Psoas muscle (tissue), 8 donors: Measurements from ENCODE around the gene AK4. TPM values are rescaled to one million over a fixed set of nuclear protein-coding genes. Genes with fewer than 3 reads are reported as not detected.

Experiments
- ATAC-seq, 4 donors: fragments of 200-7000 bp; cut with Tn5 transposase; one replicate each; pipeline ENCODE4 v1.9.1; 2020; ENCODE audit warnings: moderate library complexity in 3 of 4, mild to moderate bottlenecking in 2 of 4
- DNase-seq, 2 donors: peaks; one replicate each; pipeline ENCODE4 v3.0.0-alpha.2; 2020
- H3K27ac ChIP-seq: fragments of 200-600 bp; one replicate; pipeline ENCODE4 v1.8.0; 2022
- H3K27me3 ChIP-seq, 3 donors: fragments of 200-600 bp in 1 of 3; one replicate each; pipeline versions ENCODE4 v1.6.1 to v1.8.0; 2013 to 2022; ENCODE audit warnings: low read length in 2 of 3, mild to moderate bottlenecking in 2 of 3, moderate library complexity in 1 of 3; ENCODE audit not compliant: insufficient read depth in 3 of 3
- H3K36me3 ChIP-seq, 2 donors: fragments of 200-600 bp in 1 of 2; one replicate each; pipeline versions ENCODE4 v1.6.1 to v1.8.0; 2013 to 2022; ENCODE audit warnings: low read depth in 1 of 2, mild to moderate bottlenecking in 1 of 2, moderate library complexity in 1 of 2; ENCODE audit not compliant: insufficient read depth in 1 of 2
- H3K4me1 ChIP-seq: fragments of 200-600 bp; one replicate; pipeline ENCODE4 v1.8.0; 2022
- H3K4me3 ChIP-seq: fragments of 200-600 bp; one replicate; pipeline ENCODE4 v1.8.0; 2022; ENCODE audit warnings: mild to moderate bottlenecking
- H3K9me3 ChIP-seq: fragments of 200-600 bp; one replicate; pipeline ENCODE4 v1.8.0; 2022
- WGBS, 3 donors: extraction: QIAGEN DNeasy Blood & Tissue Kit; methylation state at CpG; one replicate each; pipeline versions ENCODE4 v1.1.6 to v1.1.7; 2013; 5-methylcytosine and 5-hydroxymethylcytosine counted together
- intact Hi-C, 2 donors: fragments of 100-400 bp; cut with DNase I; formaldehyde crosslinking; loops; one replicate each; pipeline versions ENCODE4 v1.11.0 to v1.14.2; 2022
- polyA plus RNA-seq, 3 donors: library from polyadenylated mRNA; stranded (reverse); fragments of 200-250 nt; gene quantifications; one replicate each; pipeline ENCODE4 v1.2.3, GENCODE V29; 2013
- total RNA-seq, 4 donors: library from RNA; stranded (reverse); fragmentation: NEBNext Ultra II Directional in 2 of 4; extraction: Animal tissue kit (Norgen Biotek cat#: 25700) in 2 of 4; gene quantifications; one replicate each; pipeline versions ENCODE4 v1.2.1 to v1.2.4, GENCODE V29; 2021 to 2023
- TF ChIP-seq, protein P1 (sequence below): fragments of 200-600 bp; IDR thresholded peaks from one replicate; pipeline ENCODE4 v1.8.0; 2022; ENCODE audit warnings: antibody characterized with exemption
- donor health status: healthy with polysubstance abuse.
- donor health status: DM: no; HTN: no; CAD: no; lungs with moderate emphysema.
- donor health status: Bipolar disorder and iron deficiency.
- donor health status: healthy.
- donor health status: DM: yes; HTN: yes; CAD: no.
- donor health status: DM: no; HTN: no; CAD: no.
- donor health status: DM: no; HTN: no; CAD: no.
- donor health status: DM: yes; HTN: yes; CAD: no.

The AK4 gene
- total and polyA plus RNA-seq, 7 donors = 0.37 to 29.0 (median 1.4) TPM

DNA sequence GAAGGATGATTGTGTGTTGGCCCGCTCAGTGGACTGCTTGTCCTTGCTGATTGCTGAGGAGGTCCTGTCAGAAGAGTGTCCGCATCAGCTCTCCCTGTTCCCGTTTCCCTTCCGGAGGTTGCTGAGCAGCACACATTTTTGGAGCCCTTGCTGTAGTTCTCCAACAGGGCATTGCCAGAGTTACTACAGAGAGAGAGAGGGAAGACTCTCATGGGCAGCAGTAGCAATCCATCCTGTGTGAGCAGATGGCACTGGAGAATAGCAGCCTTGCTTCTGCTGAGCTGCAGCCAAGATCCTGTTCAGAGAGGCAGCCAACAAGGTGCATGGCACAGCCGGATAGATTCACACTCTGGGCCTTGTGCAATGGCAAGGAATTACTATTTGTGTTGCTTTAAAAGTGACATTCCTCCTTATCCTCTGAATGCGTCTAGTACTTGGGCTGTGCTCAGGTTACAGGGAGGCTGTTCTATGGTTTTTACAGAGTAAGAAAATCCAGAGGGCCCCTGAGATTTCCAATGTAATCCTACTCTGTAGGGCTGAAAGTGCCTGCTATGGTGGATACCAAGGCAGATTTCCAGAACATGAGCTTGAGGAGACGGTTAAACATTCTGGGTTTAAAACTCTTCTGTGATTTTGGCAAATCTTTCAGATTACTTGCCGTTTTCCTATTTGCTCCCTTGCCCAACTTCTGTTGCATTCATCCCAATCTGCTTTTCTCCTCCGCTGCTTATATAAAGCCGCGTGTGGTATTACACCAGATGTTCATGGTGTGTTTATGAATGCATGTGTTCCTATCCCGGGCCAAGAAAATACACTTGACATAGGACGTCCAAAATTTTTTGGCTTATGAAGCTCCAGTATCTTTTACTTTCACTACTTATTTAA is 27.4 kb downstream of the AK4 start:
- Histone ChIP-seq H3K4me1 (peaks cover 30% of the 10 kb centered on the region), H3K4me3 (no peak overlapping the region), H3K36me3 (no peaks in the 10 kb centered on the region), H3K27ac (peak overlapping the region; percentile 9), H3K9me3 (no peaks in the 10 kb centered on the region), H3K27me3 (no peaks in the 10 kb centered on the region)
- peak; percentile 17 to 73 (median 46) for ATAC-seq
- intact Hi-C loops = no loop called here
- whole genome bisulfite sequencing, 3 donors = 26 to 28% (median 28%) methylated on average over 13 of the region's 13 CpGs
- DNase-seq = no peak
- TF ChIP-seq, protein P1, sequence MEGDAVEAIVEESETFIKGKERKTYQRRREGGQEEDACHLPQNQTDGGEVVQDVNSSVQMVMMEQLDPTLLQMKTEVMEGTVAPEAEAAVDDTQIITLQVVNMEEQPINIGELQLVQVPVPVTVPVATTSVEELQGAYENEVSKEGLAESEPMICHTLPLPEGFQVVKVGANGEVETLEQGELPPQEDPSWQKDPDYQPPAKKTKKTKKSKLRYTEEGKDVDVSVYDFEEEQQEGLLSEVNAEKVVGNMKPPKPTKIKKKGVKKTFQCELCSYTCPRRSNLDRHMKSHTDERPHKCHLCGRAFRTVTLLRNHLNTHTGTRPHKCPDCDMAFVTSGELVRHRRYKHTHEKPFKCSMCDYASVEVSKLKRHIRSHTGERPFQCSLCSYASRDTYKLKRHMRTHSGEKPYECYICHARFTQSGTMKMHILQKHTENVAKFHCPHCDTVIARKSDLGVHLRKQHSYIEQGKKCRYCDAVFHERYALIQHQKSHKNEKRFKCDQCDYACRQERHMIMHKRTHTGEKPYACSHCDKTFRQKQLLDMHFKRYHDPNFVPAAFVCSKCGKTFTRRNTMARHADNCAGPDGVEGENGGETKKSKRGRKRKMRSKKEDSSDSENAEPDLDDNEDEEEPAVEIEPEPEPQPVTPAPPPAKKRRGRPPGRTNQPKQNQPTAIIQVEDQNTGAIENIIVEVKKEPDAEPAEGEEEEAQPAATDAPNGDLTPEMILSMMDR = no peak

DNA sequence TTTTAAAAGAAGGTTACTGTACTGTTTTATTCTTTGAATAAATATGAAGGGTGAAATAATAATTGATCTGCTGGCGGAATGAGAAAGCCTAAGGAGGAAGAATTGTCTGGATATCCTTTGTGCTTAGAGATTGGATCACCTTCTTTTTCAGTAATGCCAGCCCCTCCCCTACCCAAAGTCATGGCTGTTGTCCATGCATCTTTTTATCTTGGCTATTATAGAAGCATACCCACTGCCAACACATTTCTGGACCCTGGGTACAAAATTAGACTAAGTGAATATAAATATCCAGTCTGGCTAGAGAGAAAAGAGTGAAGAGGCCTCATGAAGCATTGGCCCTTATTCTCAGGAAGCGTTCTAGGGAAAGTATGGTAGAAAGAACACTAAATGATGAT is 28.1 kb downstream of the AK4 start:
- H3K36me3 ChIP-seq = no peaks in the 10 kb centered on the region
- WGBS, 3 donors = 47 to 60% (median 53%) methylated on average over 2 of the region's 2 CpGs
- no peak overlapping the region for H3K4me3 ChIP-seq
- ATAC-seq = no peak
- H3K9me3 ChIP-seq = no peaks in the 10 kb centered on the region
- H3K27me3 ChIP-seq = no peaks in the 10 kb centered on the region
- no peak overlapping the region for H3K27ac ChIP-seq
- intact Hi-C loops = no loop called here
- H3K4me1 ChIP-seq = peaks cover 24% of the 10 kb centered on the region
- no peak for DNase-seq
- TF ChIP-seq, protein P1 = no peak

DNA sequence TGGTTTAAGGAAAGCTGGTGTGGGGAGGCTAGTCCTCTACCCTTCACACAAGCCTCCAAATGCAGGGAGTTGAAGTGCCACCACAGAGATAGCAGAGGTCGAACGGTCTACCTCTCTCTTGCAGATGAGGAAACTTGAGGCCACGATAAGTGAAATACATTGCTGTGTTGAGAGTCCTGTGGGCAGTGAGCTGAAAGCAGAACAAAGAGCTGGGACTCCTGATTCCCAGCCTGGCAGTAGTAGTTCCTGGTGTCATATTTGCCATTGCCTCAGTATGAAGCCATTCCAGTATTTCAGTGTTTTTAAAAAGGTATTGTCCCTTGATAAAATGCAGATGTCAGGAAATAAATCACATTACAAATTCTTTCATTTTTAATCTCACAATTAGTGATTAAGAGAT is 28.6 kb downstream of the AK4 start:
- Histone ChIP-seq H3K36me3 (no peaks in the 10 kb centered on the region), H3K9me3 (no peaks in the 10 kb centered on the region), H3K4me1 (peaks cover 24% of the 10 kb centered on the region), H3K27me3 (no peaks in the 10 kb centered on the region), H3K27ac (no peak overlapping the region), H3K4me3 (no peak overlapping the region)
- ATAC-seq = peak in 1 of 4 donors; percentile 53
- DNase-seq = no peak
- TF ChIP-seq, protein P1 = no peak
- intact Hi-C loops = no loop called here
- 68 to 94% (median 73%) methylated on average over 3 of the region's 3 CpGs for WGBS, 3 donors

DNA sequence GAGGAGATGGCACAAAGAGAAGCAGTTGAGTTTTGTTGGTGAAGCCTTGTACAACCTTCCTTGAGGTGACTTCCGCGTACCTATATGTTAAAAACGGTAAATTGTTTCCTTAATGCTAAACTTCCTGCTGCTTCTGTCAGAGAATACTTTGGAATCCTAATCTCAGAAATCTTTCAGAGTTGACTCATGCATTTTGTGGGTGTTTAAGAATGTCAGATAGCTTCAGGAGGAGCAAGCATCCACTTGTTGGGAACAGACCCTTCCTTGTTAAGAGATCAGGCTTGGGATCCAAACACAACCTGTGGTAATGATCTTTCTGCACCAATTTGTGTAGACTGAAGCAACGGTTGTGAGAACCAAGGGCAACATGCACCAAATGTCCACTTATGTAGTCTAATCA is 29.5 kb downstream of the AK4 start:
- Histone ChIP-seq H3K36me3 (no peaks in the 10 kb centered on the region), H3K4me3 (no peak overlapping the region), H3K9me3 (no peaks in the 10 kb centered on the region), H3K27me3 (no peaks in the 10 kb centered on the region), H3K4me1 (peaks cover 24% of the 10 kb centered on the region), H3K27ac (no peak overlapping the region)
- intact Hi-C loops = no loop called here
- TF ChIP-seq, protein P1 = no peak
- DNase-seq = no peak
- ATAC-seq = no peak
- WGBS, 3 donors = 90 to 92% (median 91%) methylated on average over 4 of the region's 4 CpGs
